ENCODE results near the gene INO80E. TPM values are rescaled to one million over a fixed set of nuclear protein-coding genes. Genes with fewer than 3 reads are reported as not detected.

The INO80E gene
- total RNA-seq, 1 experiment from 2014 or later, result 115 TPM

DNA sequence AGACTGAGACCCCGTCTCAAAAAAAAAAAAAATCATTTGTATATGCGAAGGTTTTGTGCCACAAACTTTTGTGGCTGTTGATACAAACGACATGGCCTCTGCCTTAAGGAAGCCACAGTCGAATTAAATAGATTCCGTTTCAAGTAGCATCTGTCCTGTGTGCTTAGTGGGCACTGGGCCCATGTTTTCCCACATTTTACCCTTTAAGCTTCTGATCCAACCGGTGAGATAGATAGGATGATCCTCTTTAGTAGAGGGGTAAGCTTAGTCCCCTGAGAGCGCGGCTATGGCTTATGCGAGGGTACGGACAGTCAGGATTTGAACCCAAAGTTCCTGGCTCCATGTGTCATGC lies 34.9 kb upstream of the INO80E start:
- TF ChIP-seq CTCF (conservative IDR thresholded peaks at IDR 0.05; ENCODE audit: low read depth, low read length), result no peak
- TF ChIP-seq EZH2 (IDR thresholded peaks at IDR 0.05; ENCODE audit: borderline replicate concordance, low read depth, low read length, poor library complexity, severe bottlenecking), result no peak
- no TSS peak for BruUV-seq (replicated peaks)
- H3K4me1 ChIP-seq (ENCODE audit: insufficient read depth, low read length, poor library complexity, severe bottlenecking), result peaks cover 13% of the 10 kb centered on the region
- POLR2A ChIA-PET (ENCODE audit: low non-redundant PET), result no interaction called here
- peak overlapping the region; percentile 90 for H3K27ac ChIP-seq (ENCODE audit: low read depth, low read length, poor library complexity, severe bottlenecking)
- H3K36me3 ChIP-seq (ENCODE audit: insufficient read depth, low read length, poor library complexity, severe bottlenecking), result no peaks in the 10 kb centered on the region
- DNase-seq (ENCODE audit: low spot score), result no peak
- no peaks in the 10 kb centered on the region for H3K27me3 ChIP-seq (replicated peaks; ENCODE audit: insufficient read depth, low read depth, low read length, poor library complexity)
- H3K9me3 ChIP-seq (ENCODE audit: low read depth, low read length, poor library complexity, severe bottlenecking), result no peaks in the 10 kb centered on the region
- peak overlapping the region; percentile 65 for H3K4me3 ChIP-seq (ENCODE audit: low read depth, low read length, poor library complexity, severe bottlenecking)
- CTCF ChIA-PET, result interaction anchor here (0.6 to 1.2 kb wide), 2 partner anchors 13 to 35 kb away, joined by 3 to 4 read pairs; partner anchors contain the start of gene KCTD13
- intact Hi-C loops (cut with micrococcal nuclease; ENCODE audit: unreplicated experiment), result no loop called here

- Histone ChIP-seq H3K4me1 (ENCODE audit: insufficient read depth, low read length, poor library complexity, severe bottlenecking) (peaks cover 13% of the 10 kb centered on the region), H3K9me3 (ENCODE audit: low read depth, low read length, poor library complexity, severe bottlenecking) (no peaks in the 10 kb centered on the region), H3K27ac (ENCODE audit: low read depth, low read length, poor library complexity, severe bottlenecking) (peak within 1 kb of the TSS; percentile 90), H3K36me3 (ENCODE audit: insufficient read depth, low read length, poor library complexity, severe bottlenecking) (no peaks in the 10 kb centered on the region), H3K4me3 (ENCODE audit: low read depth, low read length, poor library complexity, severe bottlenecking) (peak within 1 kb of the TSS; percentile 65), H3K27me3 (replicated peaks; ENCODE audit: insufficient read depth, low read depth, low read length, poor library complexity) (no peaks in the 10 kb centered on the region)
- CTCF ChIA-PET, result interaction anchor here (0.6 to 1.2 kb wide), 3 partner anchors 14 to 80 kb away, joined by 3 to 5 read pairs (median 4); partner anchors contain the start of gene KCTD13
- intact Hi-C loops (cut with micrococcal nuclease; ENCODE audit: unreplicated experiment), result loop anchor here (2.0 kb wide), 1 partner anchor 99 kb away; the partner anchor contains the start of gene CDIPT
- TF ChIP-seq CTCF (conservative IDR thresholded peaks at IDR 0.05; ENCODE audit: low read depth, low read length) (peak; percentile 30; the same call in 1 of the 2 replicates), EZH2 (IDR thresholded peaks at IDR 0.05; ENCODE audit: borderline replicate concordance, low read depth, low read length, poor library complexity, severe bottlenecking) (no peak)
- DNase-seq (ENCODE audit: low spot score), result peak; percentile 95
- POLR2A ChIA-PET (ENCODE audit: low non-redundant PET), result no interaction called here
- no TSS peak for BruUV-seq (replicated peaks)
Measured at GRCh38 chr16:29961479-29962343, 34.3 kb upstream of the INO80E start, which contains the start of gene TMEM219. Gene TMEM219, plus strand, starts transcription at chr16:29962079. Its CDS starts 1,065 bp downstream, at chr16:29963144.

GRCh38 chr16:29962344-29962994 lies 33.6 kb upstream of the INO80E start:
- intact Hi-C loops (cut with micrococcal nuclease; ENCODE audit: unreplicated experiment), result loop anchor here (2.0 kb wide), 1 partner anchor 100 kb away; the partner anchor contains the start of gene CDIPT
- peak overlapping the region; percentile 65 for H3K4me3 ChIP-seq (ENCODE audit: low read depth, low read length, poor library complexity, severe bottlenecking)
- peak; percentile 27 for DNase-seq (ENCODE audit: low spot score)
- peak overlapping the region; percentile 90 for H3K27ac ChIP-seq (ENCODE audit: low read depth, low read length, poor library complexity, severe bottlenecking)
- no peaks in the 10 kb centered on the region for H3K36me3 ChIP-seq (ENCODE audit: insufficient read depth, low read length, poor library complexity, severe bottlenecking)
- CTCF ChIA-PET, result interaction anchor here (1.2 kb wide), 1 partner anchor 36 kb away, joined by 4 read pairs; the partner anchor contains the start of gene KCTD13
- POLR2A ChIA-PET (ENCODE audit: low non-redundant PET), result interaction anchor here (0.7 kb wide), 1 partner anchor 11 kb away, joined by 3 read pairs; no protein-coding TSS in a partner anchor
- no peaks in the 10 kb centered on the region for H3K27me3 ChIP-seq (replicated peaks; ENCODE audit: insufficient read depth, low read depth, low read length, poor library complexity)
- BruUV-seq (replicated peaks), result TSS peak; percentile 88
- peaks cover 13% of the 10 kb centered on the region for H3K4me1 ChIP-seq (ENCODE audit: insufficient read depth, low read length, poor library complexity, severe bottlenecking)
- no peak for TF ChIP-seq EZH2 (IDR thresholded peaks at IDR 0.05; ENCODE audit: borderline replicate concordance, low read depth, low read length, poor library complexity, severe bottlenecking)
- no peak for TF ChIP-seq CTCF (conservative IDR thresholded peaks at IDR 0.05; ENCODE audit: low read depth, low read length)
- H3K9me3 ChIP-seq (ENCODE audit: low read depth, low read length, poor library complexity, severe bottlenecking), result no peaks in the 10 kb centered on the region
